Left lung (tissue), 10 donors: ENCODE measurements around the gene ACAD10. TPM values are rescaled to one million over a fixed set of nuclear protein-coding genes. Genes with fewer than 3 reads are reported as not detected.
"Not testable (repeated sequence)": the region's sequence is repeated elsewhere in the genome, so short reads cannot be mapped to it uniquely, and the experiment has no call there.

Experiments used
- ATAC-seq: fragments of 200-7000 bp; cut with Tn5 transposase; one replicate; pipeline ENCODE4 v1.9.1; 2020; ENCODE audit warnings: moderate library complexity
- DNase-seq, 4 donors: peaks; one replicate each; pipeline ENCODE4 v3.0.0-alpha.2; 2013 to 2020
- H3K27ac ChIP-seq, 2 donors: fragments of 200-600 bp; sonication (generic) in 1 of 2; one replicate each; pipeline versions ENCODE4 v1.5.0 to v1.8.0; 2020 to 2021
- H3K27me3 ChIP-seq, 2 donors: fragments of 200-600 bp; sonication (generic) in 1 of 2; one replicate each; pipeline versions ENCODE4 v1.5.0 to v1.8.0; 2020 to 2021
- H3K36me3 ChIP-seq, 2 donors: fragments of 200-600 bp; sonication (generic) in 1 of 2; one replicate each; pipeline versions ENCODE4 v1.5.0 to v1.8.0; 2020 to 2021
- H3K4me1 ChIP-seq, 2 donors: fragments of 200-600 bp; one replicate each; pipeline ENCODE4 v1.8.0; 2021
- H3K4me3 ChIP-seq, 2 donors: fragments of 200-600 bp; sonication (generic) in 1 of 2; one replicate each; pipeline versions ENCODE4 v1.5.0 to v1.8.0; 2020 to 2021; ENCODE audit warnings: mild to moderate bottlenecking in 1 of 2
- H3K9me3 ChIP-seq, 2 donors: fragments of 200-600 bp; sonication (generic) in 1 of 2; one replicate each; pipeline versions ENCODE4 v1.5.0 to v1.8.0; 2020 to 2021
- intact Hi-C, 2 donors: fragments of 100-400 bp; cut with DNase I; formaldehyde crosslinking; loops; one replicate each; pipeline versions ENCODE4 v1.11.2 to v1.14.2; 2022
- polyA plus RNA-seq, 6 donors: library from polyadenylated mRNA; unstranded; fragments of 120-200 nt; gene quantifications; one replicate each; pipeline ENCODE4 v1.2.1, GENCODE V29; 2013; ENCODE audit not compliant: insufficient read length in 6 of 6
- total RNA-seq, 2 donors: library from RNA; stranded (reverse); fragmentation: NEBNext Ultra II Directional; extraction: Animal tissue kit (Norgen Biotek cat#: 25700); gene quantifications; one replicate each; pipeline ENCODE4 v1.2.1, GENCODE V29; 2021
- TF ChIP-seq, protein P1 (sequence below), 2 donors: fragments of 200-600 bp; sonication (generic) in 1 of 2; IDR thresholded peaks; one replicate each; pipeline versions ENCODE4 v1.5.0 to v1.8.0; 2021; ENCODE audit warnings: antibody characterized with exemption in 2 of 2
- donor health status: DM: no; HTN: yes; CAD: no.
- donor health status: DM: no; HTN: no; CAD: no.

ACAD10 gene
- total and polyA plus RNA-seq, 8 donors = 19.8 to 44.3 (median 36.9) TPM

DNA sequence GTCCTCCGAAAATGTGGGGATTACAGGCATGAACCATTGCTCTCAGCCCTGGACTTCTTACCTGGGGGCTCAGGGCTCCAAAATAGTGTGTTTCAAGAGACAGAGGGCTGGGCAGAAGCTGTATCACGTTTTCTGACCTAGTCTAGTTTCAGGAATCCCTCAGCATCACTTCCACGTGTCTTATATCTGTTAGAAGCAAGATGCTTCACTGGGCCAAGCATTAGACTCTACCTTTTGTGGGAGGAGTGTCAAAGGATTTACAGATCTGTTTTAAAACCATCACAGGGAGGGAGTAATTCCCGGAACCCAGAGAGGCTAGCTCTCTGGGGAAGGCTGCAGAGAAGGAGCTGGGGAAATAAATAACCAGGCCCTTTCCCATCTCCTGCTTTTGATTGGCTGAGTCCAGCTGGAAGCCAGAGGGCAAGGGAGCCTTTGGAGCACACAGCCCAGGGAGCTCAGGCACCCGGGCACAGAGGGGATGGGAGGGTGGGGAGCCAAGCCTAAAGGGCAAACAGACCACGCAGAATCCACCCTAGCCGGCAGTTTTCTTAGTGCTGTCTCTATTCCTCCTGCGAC lies 47.6 kb downstream of the ACAD10 start:
- intact Hi-C loops = no loop called here
- Histone ChIP-seq H3K4me3 (no peak overlapping the region), H3K36me3 (peaks cover 0 to 75% of the 10 kb centered on the region in 2 donors), H3K27ac (no peak overlapping the region), H3K27me3 (no peaks in the 10 kb centered on the region), H3K9me3 (no peaks in the 10 kb centered on the region), H3K4me1 (no peaks in the 10 kb centered on the region)
- DNase-seq (no peak), ATAC-seq (no peak)
- TF ChIP-seq, protein P1, sequence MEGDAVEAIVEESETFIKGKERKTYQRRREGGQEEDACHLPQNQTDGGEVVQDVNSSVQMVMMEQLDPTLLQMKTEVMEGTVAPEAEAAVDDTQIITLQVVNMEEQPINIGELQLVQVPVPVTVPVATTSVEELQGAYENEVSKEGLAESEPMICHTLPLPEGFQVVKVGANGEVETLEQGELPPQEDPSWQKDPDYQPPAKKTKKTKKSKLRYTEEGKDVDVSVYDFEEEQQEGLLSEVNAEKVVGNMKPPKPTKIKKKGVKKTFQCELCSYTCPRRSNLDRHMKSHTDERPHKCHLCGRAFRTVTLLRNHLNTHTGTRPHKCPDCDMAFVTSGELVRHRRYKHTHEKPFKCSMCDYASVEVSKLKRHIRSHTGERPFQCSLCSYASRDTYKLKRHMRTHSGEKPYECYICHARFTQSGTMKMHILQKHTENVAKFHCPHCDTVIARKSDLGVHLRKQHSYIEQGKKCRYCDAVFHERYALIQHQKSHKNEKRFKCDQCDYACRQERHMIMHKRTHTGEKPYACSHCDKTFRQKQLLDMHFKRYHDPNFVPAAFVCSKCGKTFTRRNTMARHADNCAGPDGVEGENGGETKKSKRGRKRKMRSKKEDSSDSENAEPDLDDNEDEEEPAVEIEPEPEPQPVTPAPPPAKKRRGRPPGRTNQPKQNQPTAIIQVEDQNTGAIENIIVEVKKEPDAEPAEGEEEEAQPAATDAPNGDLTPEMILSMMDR (IDR thresholded peaks at IDR 0.05) = no peak

DNA sequence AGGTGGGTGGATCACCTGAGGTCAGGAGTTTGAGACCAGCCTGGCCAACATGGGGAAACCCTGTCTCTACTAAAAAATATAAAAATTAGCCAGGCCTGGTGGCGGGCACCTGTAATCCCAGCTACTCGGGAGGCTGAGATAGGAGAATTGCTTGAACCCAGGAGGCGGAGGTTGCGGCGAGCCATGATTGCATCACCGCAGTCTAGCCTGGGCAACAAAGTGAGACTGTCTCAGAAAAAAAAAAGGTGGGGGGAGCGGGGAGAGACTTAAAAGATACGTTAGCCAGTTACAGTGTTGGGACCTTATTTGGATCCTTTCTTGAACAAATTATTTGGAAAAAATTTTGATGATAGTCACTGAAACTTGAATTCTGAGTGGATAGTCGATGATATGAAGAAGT lies 53.7 kb downstream of the ACAD10 start:
- H3K36me3 ChIP-seq = peaks cover 0 to 59% of the 10 kb centered on the region in 2 donors
- DNase-seq, H3K4me1 ChIP-seq, H3K4me3 ChIP-seq, H3K27ac ChIP-seq, intact Hi-C loops, H3K9me3 ChIP-seq, H3K27me3 ChIP-seq, ATAC-seq: not testable (repeated sequence)

DNA sequence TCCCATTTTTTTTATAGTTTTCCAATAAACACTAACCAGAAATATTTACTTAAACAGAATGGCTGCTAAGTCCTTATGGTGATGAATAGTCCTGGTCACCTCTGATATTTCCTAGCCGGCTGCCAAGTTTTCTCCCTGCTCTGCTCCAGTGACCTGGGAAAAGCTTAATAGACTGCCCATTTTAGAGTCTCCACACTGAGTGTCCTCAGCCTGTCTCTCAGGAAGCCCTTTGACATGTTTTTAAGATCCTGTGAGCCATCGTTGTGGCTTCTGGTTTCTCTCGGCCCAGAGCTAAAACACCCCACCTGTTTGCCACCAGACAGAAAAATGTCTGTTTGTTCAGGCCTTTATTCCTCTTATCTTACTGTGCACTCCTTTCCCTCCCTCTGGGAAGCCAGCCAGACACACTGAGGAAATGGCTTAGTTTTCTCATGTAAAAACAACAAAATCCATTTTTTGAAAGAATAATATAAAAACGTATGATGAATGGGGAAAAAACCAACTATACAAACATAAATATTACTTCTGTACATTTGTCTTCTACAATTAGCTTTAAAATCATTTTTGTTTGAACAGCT lies 55.5 kb downstream of the ACAD10 start:
- intact Hi-C loops = no loop called here
- H3K27me3 ChIP-seq = no peaks in the 10 kb centered on the region
- ATAC-seq (peak; percentile 72), DNase-seq (no peak)
- TF ChIP-seq, protein P1 (IDR thresholded peaks at IDR 0.05) = no peak
- H3K4me3 ChIP-seq = no peak overlapping the region
- H3K9me3 ChIP-seq = no peaks in the 10 kb centered on the region
- H3K36me3 ChIP-seq = peaks cover 0 to 59% of the 10 kb centered on the region in 2 donors
- H3K4me1 ChIP-seq = peaks cover 0 to 4% of the 10 kb centered on the region in 2 donors
- no peak overlapping the region for H3K27ac ChIP-seq

DNA sequence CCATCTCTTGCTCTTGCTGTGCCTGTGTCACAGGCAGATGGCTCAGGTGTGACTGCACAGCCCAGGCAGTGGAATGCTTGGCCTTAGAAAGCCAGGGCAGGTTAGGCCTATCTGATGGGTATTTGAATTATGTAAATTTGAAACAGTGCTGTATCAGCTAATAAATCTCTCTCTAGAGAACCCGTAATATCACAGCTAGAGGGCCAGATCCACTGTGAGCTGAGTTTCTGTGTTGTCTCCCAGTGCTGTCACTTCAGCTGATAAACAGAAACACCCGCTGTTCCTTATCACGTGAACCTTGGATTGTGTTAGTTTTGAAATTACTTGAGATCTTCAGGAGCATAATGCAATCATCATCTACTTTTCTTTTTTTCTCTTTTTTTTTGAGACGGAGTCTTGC lies 59.4 kb downstream of the ACAD10 start:
- ATAC-seq = no peak
- no peak for DNase-seq
- Histone ChIP-seq H3K36me3 (peaks cover 0 to 68% of the 10 kb centered on the region in 2 donors), H3K27me3 (no peaks in the 10 kb centered on the region), H3K4me1 (peaks cover 0 to 4% of the 10 kb centered on the region in 2 donors), H3K27ac (no peak overlapping the region), H3K4me3 (no peak overlapping the region), H3K9me3 (no peaks in the 10 kb centered on the region)
- intact Hi-C loops = no loop called here
- TF ChIP-seq, protein P1 (IDR thresholded peaks at IDR 0.05) = no peak

DNA sequence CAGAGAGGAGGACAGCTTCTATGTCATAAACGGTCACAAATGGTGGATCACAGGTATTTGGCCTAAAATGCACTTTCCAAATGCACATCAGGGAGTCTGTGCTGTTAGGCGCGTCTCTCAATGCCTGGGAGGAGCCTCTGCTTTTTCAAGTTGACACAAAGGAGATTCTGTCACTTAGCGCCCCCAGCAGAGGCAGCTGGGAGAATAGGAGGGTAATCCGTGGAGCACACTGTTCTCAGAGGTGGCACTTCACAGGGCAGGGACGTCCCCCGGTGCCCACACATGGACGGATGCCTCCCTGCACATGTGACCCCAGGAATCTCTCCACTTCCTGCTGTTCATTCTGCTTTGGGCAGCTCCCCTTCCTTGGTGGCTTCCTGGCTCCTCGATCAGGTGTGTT lies 61.5 kb downstream of the ACAD10 start:
- Histone ChIP-seq H3K4me1 (no peaks in the 10 kb centered on the region), H3K27ac (no peak overlapping the region), H3K36me3 (peaks cover 0 to 82% of the 10 kb centered on the region in 2 donors), H3K27me3 (no peaks in the 10 kb centered on the region), H3K9me3 (no peaks in the 10 kb centered on the region), H3K4me3 (no peak overlapping the region)
- DNase-seq (no peak), ATAC-seq (no peak)
- intact Hi-C loops = no loop called here
- TF ChIP-seq, protein P1 (IDR thresholded peaks at IDR 0.05) = no peak
